NT2/D1 (cell line): Measurements from ENCODE around the gene TCERG1L.

Source experiments
- SUZ12 ChIP-seq: IDR thresholded peaks from 2 replicates; pipeline ENCODE4 v1.6.1; 2011; ENCODE audit not compliant: insufficient read length, insufficient read depth; ENCODE audit errors: extremely low read depth
- YY1 ChIP-seq: IDR thresholded peaks from 2 replicates; pipeline ENCODE4 v1.6.1; 2011; ENCODE audit not compliant: insufficient read length, insufficient read depth
- ZNF274 ChIP-seq: IDR thresholded peaks from 2 replicates; pipeline ENCODE4 v1.6.1; 2011; ENCODE audit warnings: mild to moderate bottlenecking, low read depth, low read length

- TF ChIP-seq YY1: no peak
- no peak for TF ChIP-seq SUZ12
- TF ChIP-seq ZNF274: no peak
Measured at GRCh38 chr10:131048606-131049005, 262.9 kb downstream of the TCERG1L start.
